ENCODE results near the gene TEX14. TPM values are rescaled to one million over a fixed set of nuclear protein-coding genes. Genes with fewer than 3 reads are reported as not detected.

The TEX14 gene
- polyA plus RNA-seq, 1 donor (not counting 4 experiments of a cell fraction or from before 2014, with no cell fraction given): 0.16 TPM

GRCh38 chr17:58639681-58640080, 52.2 kb downstream of the TEX14 start:
- no peaks in the 10 kb centered on the region for H3K9me3 ChIP-seq (ENCODE audit: control insufficient read depth, low read depth, low read length)
- no peak overlapping the region for H3K27ac ChIP-seq (ENCODE audit: control insufficient read depth, insufficient read depth, low read length)
- no peak overlapping the region for H3K4me2 ChIP-seq (ENCODE audit: control insufficient read depth, extremely low read depth, insufficient read depth, low read depth, low read length)
- TF ChIP-seq CTCF (optimal IDR thresholded peaks at IDR 0.05 in 1 of 3, IDR thresholded peaks at IDR 0.05 in 1 of 3, conservative IDR thresholded peaks at IDR 0.05 in 1 of 3; ENCODE audit: extremely low read depth in 1 of 3, insufficient read depth in 2 of 3, low read length in 3 of 3): no peak
- peaks cover 8% of the 10 kb centered on the region for H3K4me1 ChIP-seq (ENCODE audit: control insufficient read depth, extremely low read depth, insufficient read depth, low read length)
- H3K4me3 ChIP-seq (ENCODE audit: control insufficient read depth in 2 of 3, extremely low read depth in 1 of 3, insufficient read depth in 2 of 3, low read depth in 1 of 3, low read length in 3 of 3): no peak overlapping the region
- no peaks in the 10 kb centered on the region for H3K9me1 ChIP-seq (ENCODE audit: control insufficient read depth, extremely low read depth, insufficient read depth, low read length)
- no peaks in the 10 kb centered on the region for H3K36me3 ChIP-seq (ENCODE audit: control insufficient read depth in 2 of 2, extremely low read depth in 1 of 2, insufficient read depth in 2 of 2, low read length in 2 of 2)
- H4K20me1 ChIP-seq (ENCODE audit: control insufficient read depth, extremely low read depth, insufficient read depth, low read length): no peaks in the 10 kb centered on the region
- no peaks in the 10 kb centered on the region for H3K27me3 ChIP-seq (ENCODE audit: control insufficient read depth, extremely low read depth, insufficient read depth, low read length)
- DNase-seq (ENCODE audit: low read depth, low spot score) (no peak), FAIRE-seq (no peak)
- no peak overlapping the region for H3K9ac ChIP-seq (ENCODE audit: control insufficient read depth, extremely low read depth, insufficient read depth, low read length)
- no peak overlapping the region for H2AFZ ChIP-seq (ENCODE audit: control insufficient read depth, low read length)
- H3K79me2 ChIP-seq (ENCODE audit: control insufficient read depth, insufficient read depth, low read length): no peaks in the 10 kb centered on the region
- dilution Hi-C loops (cut with MboI; ENCODE audit: extremely low pct_ligation_motif_present, low sequenced_read_pairs): no loop called here

- TF ChIP-seq EZH2 (IDR thresholded peaks at IDR 0.05; ENCODE audit: low read length): no peak
- no peak for TF ChIP-seq CTCF (optimal IDR thresholded peaks at IDR 0.05 in 1 of 3, IDR thresholded peaks at IDR 0.05 in 1 of 3, conservative IDR thresholded peaks at IDR 0.05 in 1 of 3; ENCODE audit: extremely low read depth in 1 of 3, insufficient read depth in 2 of 3, low read length in 3 of 3)
- Histone ChIP-seq H3K4me2 (ENCODE audit: control insufficient read depth, extremely low read depth, insufficient read depth, low read depth, low read length) (no peak overlapping the region), H3K27me3 (ENCODE audit: control insufficient read depth, extremely low read depth, insufficient read depth, low read length) (no peaks in the 10 kb centered on the region), H3K9ac (ENCODE audit: control insufficient read depth, extremely low read depth, insufficient read depth, low read length) (no peak overlapping the region), H3K9me1 (ENCODE audit: control insufficient read depth, extremely low read depth, insufficient read depth, low read length) (no peaks in the 10 kb centered on the region), H4K20me1 (ENCODE audit: control insufficient read depth, extremely low read depth, insufficient read depth, low read length) (no peaks in the 10 kb centered on the region), H3K79me2 (ENCODE audit: control insufficient read depth, insufficient read depth, low read length) (no peaks in the 10 kb centered on the region), H3K4me3 (ENCODE audit: control insufficient read depth in 2 of 3, extremely low read depth in 1 of 3, insufficient read depth in 2 of 3, low read depth in 1 of 3, low read length in 3 of 3) (no peak overlapping the region), H2AFZ (ENCODE audit: control insufficient read depth, low read length) (no peak overlapping the region), H3K9me3 (ENCODE audit: control insufficient read depth, low read depth, low read length) (no peaks in the 10 kb centered on the region), H3K4me1 (ENCODE audit: control insufficient read depth, extremely low read depth, insufficient read depth, low read length) (peaks cover 3% of the 10 kb centered on the region), H3K36me3 (ENCODE audit: control insufficient read depth in 2 of 2, extremely low read depth in 1 of 2, insufficient read depth in 2 of 2, low read length in 2 of 2) (no peaks in the 10 kb centered on the region), H3K27ac (ENCODE audit: control insufficient read depth, insufficient read depth, low read length) (no peak overlapping the region)
- dilution Hi-C loops (cut with MboI; ENCODE audit: extremely low pct_ligation_motif_present, low sequenced_read_pairs): no loop called here
- FAIRE-seq (no peak), DNase-seq (ENCODE audit: low read depth, low spot score) (no peak)
These were observed 54.8 kb downstream of the TEX14 start for GRCh38 chr17:58637011-58637570.

All from keratinocyte (primary cell).